OCI-LY1 (cell line): ENCODE measurements around the gene CHRM2.

Source experiments
- EZH2 ChIP-seq: fragments of 200-600 bp; sonication (generic), shearing (Covaris generic); IDR thresholded peaks from 2 replicates; pipeline ENCODE4 v1.8.0; 2017; ENCODE audit warnings: borderline replicate concordance, mixed run types, mild to moderate bottlenecking, antibody characterized with exemption, low read length, moderate library complexity, mixed read lengths
- TF ChIP-seq, protein P1 (sequence below): fragments of 200-600 bp; sonication (generic), shearing (Covaris generic); IDR thresholded peaks from 2 replicates; pipeline ENCODE4 v1.5.1; 2017; ENCODE audit warnings: mild to moderate bottlenecking, antibody characterized with exemption, low read length, moderate library complexity, mixed read lengths

- TF ChIP-seq, protein P1, sequence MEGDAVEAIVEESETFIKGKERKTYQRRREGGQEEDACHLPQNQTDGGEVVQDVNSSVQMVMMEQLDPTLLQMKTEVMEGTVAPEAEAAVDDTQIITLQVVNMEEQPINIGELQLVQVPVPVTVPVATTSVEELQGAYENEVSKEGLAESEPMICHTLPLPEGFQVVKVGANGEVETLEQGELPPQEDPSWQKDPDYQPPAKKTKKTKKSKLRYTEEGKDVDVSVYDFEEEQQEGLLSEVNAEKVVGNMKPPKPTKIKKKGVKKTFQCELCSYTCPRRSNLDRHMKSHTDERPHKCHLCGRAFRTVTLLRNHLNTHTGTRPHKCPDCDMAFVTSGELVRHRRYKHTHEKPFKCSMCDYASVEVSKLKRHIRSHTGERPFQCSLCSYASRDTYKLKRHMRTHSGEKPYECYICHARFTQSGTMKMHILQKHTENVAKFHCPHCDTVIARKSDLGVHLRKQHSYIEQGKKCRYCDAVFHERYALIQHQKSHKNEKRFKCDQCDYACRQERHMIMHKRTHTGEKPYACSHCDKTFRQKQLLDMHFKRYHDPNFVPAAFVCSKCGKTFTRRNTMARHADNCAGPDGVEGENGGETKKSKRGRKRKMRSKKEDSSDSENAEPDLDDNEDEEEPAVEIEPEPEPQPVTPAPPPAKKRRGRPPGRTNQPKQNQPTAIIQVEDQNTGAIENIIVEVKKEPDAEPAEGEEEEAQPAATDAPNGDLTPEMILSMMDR: no peak
- no peak for TF ChIP-seq EZH2
Measured at GRCh38 chr7:137020351-137020750, 151.9 kb downstream of the CHRM2 start.
